Subcutaneous adipose tissue (tissue), 4 donors: ENCODE results near the gene GDNF. TPM values are rescaled to one million over a fixed set of nuclear protein-coding genes. Genes with fewer than 3 reads are reported as not detected.

ENCODE experiments used
- total RNA-seq, 4 donors: library from RNA; depleted of rRNA; stranded (reverse); fragments of >200 nt; gene quantifications; one replicate each; pipeline ENCODE4 v1.1.0, GENCODE V29; 2016
- TF ChIP-seq, protein P1 (sequence below): fragments of 450-650 bp; IDR thresholded peaks from one replicate; pipeline ENCODE4 v1.5.1; 2016; ENCODE audit warnings: low read depth, mild to moderate bottlenecking, control low read depth, antibody characterized with exemption, moderate library complexity

The GDNF gene, protein sequence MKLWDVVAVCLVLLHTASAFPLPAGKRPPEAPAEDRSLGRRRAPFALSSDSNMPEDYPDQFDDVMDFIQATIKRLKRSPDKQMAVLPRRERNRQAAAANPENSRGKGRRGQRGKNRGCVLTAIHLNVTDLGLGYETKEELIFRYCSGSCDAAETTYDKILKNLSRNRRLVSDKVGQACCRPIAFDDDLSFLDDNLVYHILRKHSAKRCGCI
- under 1 TPM in 1 of 4 donors, not detected in 3; 0.17 TPM for total RNA-seq

DNA sequence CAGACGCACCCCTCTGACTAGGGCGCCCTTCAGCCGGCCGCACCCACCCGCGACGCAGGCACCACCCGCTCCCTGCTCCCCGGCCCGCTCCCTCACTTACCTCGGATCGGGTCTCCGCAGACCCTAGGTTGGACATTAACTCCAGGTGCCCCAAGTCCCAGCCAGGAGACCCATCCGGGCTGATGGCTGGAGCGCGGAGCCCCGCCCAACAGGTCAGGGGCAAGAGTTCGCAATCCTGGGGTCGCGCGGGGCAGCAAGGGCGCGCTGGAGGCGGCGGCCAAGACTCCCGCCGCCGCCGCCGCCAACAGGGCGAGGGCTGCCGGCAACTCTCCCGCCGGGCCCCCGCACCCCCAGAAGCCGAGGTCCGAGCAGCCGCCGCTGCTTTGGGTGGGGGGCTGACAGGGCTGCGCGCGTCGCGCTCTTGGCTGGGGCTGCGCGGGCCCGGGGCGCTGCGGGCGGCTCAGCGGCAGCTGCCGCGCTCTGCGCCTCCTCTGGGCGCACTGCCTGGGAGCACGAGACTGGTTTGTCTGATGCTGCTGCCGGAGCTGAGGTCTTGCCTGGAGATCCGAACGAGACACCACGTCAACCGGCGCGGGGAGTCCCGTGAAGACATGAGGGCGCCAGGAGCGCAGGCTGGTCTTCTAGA is at the start of gene GDNF:
Gene GDNF (minus strand): TSS at position 635 of the 646 bp plus-strand sequence. CDS start 5,245 bp downstream, outside the sequence.
- TF ChIP-seq, protein P1, sequence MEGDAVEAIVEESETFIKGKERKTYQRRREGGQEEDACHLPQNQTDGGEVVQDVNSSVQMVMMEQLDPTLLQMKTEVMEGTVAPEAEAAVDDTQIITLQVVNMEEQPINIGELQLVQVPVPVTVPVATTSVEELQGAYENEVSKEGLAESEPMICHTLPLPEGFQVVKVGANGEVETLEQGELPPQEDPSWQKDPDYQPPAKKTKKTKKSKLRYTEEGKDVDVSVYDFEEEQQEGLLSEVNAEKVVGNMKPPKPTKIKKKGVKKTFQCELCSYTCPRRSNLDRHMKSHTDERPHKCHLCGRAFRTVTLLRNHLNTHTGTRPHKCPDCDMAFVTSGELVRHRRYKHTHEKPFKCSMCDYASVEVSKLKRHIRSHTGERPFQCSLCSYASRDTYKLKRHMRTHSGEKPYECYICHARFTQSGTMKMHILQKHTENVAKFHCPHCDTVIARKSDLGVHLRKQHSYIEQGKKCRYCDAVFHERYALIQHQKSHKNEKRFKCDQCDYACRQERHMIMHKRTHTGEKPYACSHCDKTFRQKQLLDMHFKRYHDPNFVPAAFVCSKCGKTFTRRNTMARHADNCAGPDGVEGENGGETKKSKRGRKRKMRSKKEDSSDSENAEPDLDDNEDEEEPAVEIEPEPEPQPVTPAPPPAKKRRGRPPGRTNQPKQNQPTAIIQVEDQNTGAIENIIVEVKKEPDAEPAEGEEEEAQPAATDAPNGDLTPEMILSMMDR: no peak

DNA sequence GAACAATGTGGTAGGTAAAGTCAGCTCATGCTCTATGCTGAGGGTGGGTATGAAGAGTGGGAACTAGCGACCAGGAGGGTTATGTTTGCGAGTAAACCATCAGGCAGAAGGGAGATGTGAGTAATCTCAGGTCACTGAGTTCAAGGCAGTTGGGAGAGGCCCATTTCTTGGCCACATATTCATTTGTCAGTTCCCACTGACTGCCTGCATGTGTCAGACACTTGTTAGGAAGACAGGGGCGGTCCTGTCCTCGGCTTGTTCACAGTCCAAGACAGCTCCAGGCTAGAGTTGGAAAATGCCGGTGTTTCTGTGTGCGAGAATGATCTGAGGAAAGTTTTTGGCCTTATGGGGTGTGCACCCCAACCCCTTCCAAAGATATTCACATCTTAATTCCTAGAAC is 48.6 kb upstream of the GDNF start:
- TF ChIP-seq, protein P1: no peak

DNA sequence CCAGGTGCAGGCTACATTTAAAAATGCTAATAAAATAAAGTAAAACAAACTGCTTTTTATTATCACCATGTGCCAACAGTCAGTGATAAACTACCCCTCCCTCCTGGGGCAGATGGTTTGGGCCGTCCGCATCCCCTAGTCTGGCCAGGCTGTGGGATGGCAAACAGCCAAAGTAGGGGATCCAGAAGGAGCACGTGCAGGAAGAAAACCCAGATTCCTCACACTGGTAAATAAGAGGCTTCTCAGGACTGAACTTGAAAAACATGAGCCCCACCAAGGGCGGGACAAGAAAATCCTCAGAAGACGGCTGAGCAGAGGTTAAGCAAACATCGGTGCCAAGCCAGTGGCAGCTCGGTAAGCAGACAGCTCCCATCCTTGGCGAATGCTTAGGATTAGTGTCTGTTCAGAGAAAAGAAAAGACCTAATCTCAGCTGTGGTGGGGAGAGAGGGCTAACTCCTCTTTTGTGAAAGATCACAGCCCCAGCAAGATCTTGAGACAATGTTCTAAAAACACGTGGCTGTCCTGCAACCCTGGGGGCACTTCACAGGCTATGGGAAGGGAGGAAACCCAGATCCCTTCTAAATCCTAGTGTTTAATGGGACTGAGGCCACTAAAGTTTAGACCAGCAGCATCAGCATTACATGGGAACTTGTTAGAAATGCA is 46.5 kb upstream of the GDNF start:
- TF ChIP-seq, protein P1: no peak

DNA sequence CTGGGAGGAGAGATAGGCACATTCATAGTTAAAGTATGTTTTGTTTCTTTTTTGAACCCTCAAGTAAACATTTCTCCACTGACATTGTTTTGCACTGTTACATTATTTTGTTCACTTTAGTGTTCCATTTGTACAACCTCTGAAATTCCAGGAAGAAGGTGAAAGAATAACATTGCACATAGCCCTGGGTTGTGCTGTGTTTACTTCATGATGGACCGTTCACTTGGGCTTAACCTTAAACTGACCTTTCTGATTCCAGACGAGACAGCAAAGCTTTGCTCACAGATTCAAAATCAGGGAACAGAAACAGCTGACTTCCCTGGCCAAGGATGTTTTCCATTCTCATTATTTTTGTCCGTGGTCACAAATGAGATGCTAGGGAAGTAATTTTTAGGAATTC is 42.8 kb upstream of the GDNF start:
- TF ChIP-seq, protein P1: no peak

DNA sequence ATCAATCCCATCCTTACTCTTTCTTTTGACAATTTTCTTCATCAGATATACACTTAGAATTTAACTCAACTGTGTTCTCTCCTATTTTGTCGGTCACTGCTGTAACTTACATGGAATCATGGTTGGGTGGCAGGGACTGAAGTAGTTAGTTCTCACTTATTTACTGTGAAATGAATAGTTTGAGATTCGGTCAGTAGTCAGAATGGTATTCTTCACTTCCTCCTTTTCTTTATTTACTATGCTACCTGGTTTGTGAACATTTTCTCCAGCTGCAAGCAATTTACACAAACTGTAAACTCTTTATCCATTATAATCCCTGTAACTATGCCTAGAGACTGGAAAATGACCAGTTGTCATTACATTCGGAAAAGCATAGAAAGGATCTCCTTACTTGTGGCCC is 41.5 kb upstream of the GDNF start:
- TF ChIP-seq, protein P1: no peak

DNA sequence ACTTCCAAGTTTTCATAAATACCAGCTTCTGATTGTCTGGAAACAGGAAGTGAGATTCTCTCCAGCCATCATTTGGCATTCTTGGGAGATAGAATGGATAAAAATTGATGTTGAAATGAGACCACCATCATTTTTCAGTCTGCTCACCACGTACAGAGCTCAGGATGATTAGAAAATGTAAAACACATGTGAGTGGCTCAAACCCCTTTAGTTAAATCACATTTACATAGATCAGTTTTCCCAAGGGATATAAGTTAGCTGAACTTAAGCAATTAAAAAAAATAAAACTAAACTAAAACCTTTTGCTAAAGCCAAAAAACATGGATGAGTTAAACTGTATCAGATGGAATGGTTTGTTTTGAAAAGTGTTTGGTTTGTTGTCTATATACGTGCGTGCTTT is 37.1 kb upstream of the GDNF start:
- TF ChIP-seq, protein P1: no peak

DNA sequence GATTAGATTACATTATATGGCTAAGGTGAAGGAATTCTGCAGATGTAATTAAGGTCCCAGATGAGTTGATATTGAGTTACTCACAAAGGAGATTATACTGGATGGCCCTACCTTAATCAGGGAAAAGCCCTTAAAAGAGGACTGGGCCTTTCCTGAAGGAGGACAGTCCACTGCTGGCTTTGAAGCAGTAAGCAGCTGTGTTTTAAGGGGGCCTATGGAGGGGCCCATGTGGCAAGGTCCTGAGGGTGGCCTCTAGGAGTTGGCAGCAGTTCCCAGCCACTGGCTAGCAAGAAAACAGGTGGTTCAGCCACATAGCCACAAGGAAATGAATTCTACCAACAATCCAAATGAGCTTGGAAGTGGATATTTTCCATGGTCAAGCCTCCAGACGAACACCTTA is 36.4 kb upstream of the GDNF start:
- TF ChIP-seq, protein P1: no peak
